HepG2 (cell line): Measurements from ENCODE around the gene SKP1. TPM values are rescaled to one million over a fixed set of nuclear protein-coding genes. Genes with fewer than 3 reads are reported as not detected.

Source experiments
- CEBPZ ChIP-seq: IDR thresholded peaks from 2 replicates; pipeline ENCODE4 v1.6.1; 2012; ENCODE audit warnings: low read length, improper control_type of control experiment
- CSRNP2 ChIP-seq: sonication (generic); formaldehyde crosslinking; conservative IDR thresholded peaks from 2 replicates; pipeline ENCODE4 v1.8.0; 2022; ENCODE audit warnings: low read depth, missing genetic modification reagents
- KDM4B ChIP-seq: sonication (generic); formaldehyde crosslinking; IDR thresholded peaks from 2 replicates; pipeline ENCODE4 v1.4.0; 2020; ENCODE audit warnings: missing genetic modification reagents
- PPARG ChIP-seq: conservative IDR thresholded peaks from 2 replicates; pipeline ENCODE4 v1.6.1; 2016; ENCODE audit warnings: missing biosample characterization, missing genetic modification reagents
- ZBTB43 ChIP-seq: sonication (generic); formaldehyde crosslinking; conservative IDR thresholded peaks from 2 replicates; pipeline ENCODE4 v1.4.0; 2020; ENCODE audit warnings: missing genetic modification reagents
- ZNF24 ChIP-seq: fragments of 450-650 bp; IDR thresholded peaks from 2 replicates; pipeline ENCODE4 v1.6.1; 2017; ENCODE audit warnings: antibody characterized with exemption, mild to moderate bottlenecking
- ZNF451 ChIP-seq: sonication (generic); formaldehyde crosslinking; IDR thresholded peaks from 2 replicates; pipeline ENCODE4 v1.5.0; 2020; ENCODE audit warnings: mild to moderate bottlenecking, missing genetic modification reagents
- ZNF609 ChIP-seq: sonication (generic); formaldehyde crosslinking; IDR thresholded peaks from 2 replicates; pipeline ENCODE4 v1.4.0; 2020; ENCODE audit warnings: mild to moderate bottlenecking, missing genetic modification reagents, borderline replicate concordance
- ZNF687 ChIP-seq: sonication (generic); formaldehyde crosslinking; IDR thresholded peaks from 2 replicates; pipeline ENCODE4 v1.5.1; 2020; ENCODE audit warnings: mild to moderate bottlenecking, missing genetic modification reagents, moderate library complexity
- polyA plus RNA-seq, 8 experiments: library from polyadenylated mRNA; depleted of rRNA in 3 of 8; stranded (reverse) in 7 of 8; unstranded in 1 of 8; fragments of >200 nt; fragmentation: Illumina TruSeq in 4 of 8; extraction: Trizol in 4 of 8; gene quantifications; 2 replicates each; pipeline versions ENCODE4 v1.2.1 to v1.2.3, GENCODE V29; 2011 to 2016; ENCODE audit warnings: low read depth in 4 of 8, missing spikeins in 1 of 8, mixed read lengths in 1 of 8; ENCODE audit not compliant: insufficient read depth in 1 of 8
- total RNA-seq, 5 experiments: library from RNA; depleted of rRNA; stranded (reverse); fragments of >200 nt; fragmentation: Illumina TruSeq; extraction: Trizol; gene quantifications; 2 replicates each; pipeline ENCODE4 v1.2.3, GENCODE V29; 2016; ENCODE audit warnings: low read depth in 1 of 5

The SKP1 gene
- total and polyA plus RNA-seq, 2 of the 13 experiments (the other 11 are each of a cell fraction or from before 2014, with no cell fraction given), result 134 to 340 TPM

- no peak for TF ChIP-seq ZNF609
- TF ChIP-seq ZNF24, result no peak
- TF ChIP-seq KDM4B (CRISPR knock-in tag), result no peak
- no peak for TF ChIP-seq CEBPZ
- peak; percentile 14; the same call in 1 of the 2 replicates for TF ChIP-seq ZBTB43 (CRISPR knock-in tag)
- no peak for TF ChIP-seq PPARG (CRISPR knock-in tag)
- TF ChIP-seq ZNF687, result peak; percentile 69
- TF ChIP-seq CSRNP2 (CRISPR knock-in tag), result no peak
- TF ChIP-seq ZNF451, result no peak
These were observed 782 bp upstream of the SKP1 start (continued) for GRCh38 chr5:134177369-134178095.
